Ramos (cell line): ENCODE results near the gene COLEC12.

Experiments
- in situ Hi-C: fragments of 300-500 bp; cut with MboI; formaldehyde crosslinking; loops from one replicate; pipeline ENCODE4 v1.14.3; 2022; ENCODE audit warnings: low sequenced_read_pairs; ENCODE audit not compliant: unreplicated experiment

The COLEC12 gene

DNA sequence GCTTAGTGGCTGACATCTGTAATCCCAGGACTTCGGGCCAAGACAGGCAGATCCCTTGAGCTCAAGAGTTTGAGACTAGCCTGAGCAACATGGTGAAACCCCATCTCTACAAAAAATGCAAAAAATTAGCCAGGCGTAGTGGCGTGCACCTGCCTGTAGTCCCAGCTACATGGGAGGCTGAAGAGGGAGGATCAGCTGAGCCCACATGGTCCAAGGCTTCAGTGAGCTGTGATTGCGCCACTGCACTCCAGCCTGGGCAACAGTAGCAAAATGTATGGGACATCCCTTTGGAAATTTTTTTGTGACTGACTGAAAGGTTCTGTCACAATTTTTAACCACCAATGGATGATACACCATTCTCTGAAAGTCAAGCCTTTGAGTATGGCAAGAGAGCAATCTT is 6.3 kb upstream of the COLEC12 start:
- in situ Hi-C loops = no loop called here

DNA sequence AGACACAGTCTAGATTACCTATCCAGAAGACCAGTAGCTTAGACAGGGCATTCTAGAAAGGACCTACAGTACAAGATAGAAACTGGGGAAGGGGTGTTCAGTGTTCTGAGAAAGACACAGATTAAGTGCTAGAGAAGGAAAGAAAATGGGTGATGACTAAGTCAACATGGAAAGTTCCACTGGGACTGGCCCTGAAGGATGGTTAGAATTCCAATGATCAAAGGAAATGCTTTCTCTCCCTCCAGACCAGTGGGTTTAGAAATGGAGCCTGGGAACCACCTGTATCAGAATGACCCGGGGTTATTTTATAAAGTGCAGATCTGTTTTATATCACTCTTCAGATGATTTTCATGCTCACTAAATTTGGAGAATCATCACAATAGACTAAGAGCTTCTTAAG is 5.8 kb upstream of the COLEC12 start:
- in situ Hi-C loops = no loop called here

DNA sequence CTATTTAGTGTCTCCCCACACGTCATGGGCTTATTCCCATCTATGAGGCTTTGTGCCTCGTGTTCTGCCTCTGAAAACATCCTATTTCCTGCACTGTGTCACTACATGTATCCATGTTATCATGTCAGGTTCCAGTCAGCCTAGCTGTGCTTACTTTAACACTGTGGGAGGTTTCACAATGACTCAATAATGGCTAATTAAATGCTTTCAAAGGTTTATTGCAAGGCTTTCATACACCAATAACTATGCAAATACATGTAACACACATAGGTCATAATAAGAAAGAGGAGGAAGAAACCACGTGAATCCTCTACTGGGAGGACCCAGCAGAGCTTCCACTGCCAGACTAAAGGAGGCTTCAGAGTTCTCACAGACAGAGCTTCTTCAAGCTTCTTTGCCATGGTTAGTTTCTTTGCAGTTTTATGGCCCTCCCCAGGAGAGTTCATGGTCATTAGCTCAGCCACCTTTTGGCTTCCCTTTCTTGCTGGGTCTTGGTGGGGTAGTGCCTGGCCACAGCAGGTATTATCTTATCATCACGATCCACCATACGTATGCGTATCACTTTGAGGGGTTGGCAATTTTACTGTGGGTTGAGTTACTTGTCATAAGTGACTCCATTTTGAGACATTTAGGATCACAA is 5.1 kb upstream of the COLEC12 start:
- in situ Hi-C loops = no loop called here

DNA sequence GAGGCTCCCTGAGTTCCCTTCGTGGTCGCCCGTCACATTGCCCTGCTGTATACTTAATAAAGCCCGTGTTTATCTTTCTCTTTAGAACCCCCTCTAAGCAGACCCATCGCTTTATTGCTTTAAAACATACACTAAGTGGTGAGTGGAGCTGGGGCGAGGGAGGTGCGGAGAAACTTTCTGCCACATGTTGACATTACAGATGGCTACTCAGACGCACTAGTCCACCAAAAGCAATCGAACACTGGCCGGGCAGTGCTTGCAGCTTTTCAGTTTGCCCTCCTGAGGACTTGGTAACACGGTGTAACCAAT is 859 bp upstream of the COLEC12 start:
- in situ Hi-C loops = no loop called here

DNA sequence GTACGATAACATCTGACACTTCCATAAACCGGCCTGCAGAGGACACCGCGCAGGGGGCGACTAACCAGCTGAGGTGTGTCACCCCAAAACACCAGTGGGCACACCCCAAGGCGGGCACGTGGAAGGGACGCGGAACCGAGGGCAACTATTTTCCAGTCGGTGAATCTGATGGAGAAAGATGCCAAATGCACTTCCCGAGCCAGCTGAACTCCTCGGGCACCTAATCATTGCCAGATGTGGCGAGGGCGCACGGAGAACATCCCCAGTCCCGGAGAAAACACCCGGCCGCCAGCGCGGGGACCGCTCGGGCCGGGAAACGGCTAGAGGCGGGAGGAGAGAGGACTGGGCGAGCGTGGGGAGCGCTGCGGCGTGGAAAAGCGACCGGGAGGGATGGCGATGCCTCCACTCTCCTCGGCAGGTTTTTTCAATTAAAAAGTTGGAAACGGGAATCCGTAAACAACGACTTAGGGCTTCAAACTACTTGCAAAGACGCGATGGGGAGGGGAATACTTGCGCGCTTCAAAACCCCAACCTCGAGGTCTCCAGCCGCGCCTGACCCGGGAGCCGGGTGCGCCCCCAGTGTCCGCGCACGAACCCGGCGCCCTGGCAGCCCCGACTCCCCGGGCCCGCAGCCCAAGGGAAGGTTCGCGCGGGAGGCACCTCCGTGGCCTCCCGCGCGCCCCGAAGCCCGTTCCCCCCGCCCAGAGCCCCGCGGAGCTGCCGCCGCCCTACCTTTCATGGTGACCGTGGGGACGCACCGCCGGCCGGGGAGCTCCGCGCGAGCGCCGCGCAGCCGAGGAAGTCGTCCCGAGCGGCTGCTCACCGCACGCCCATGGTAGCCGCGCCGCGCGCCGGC is 497 bp downstream of the COLEC12 start:
- in situ Hi-C loops = no loop called here

DNA sequence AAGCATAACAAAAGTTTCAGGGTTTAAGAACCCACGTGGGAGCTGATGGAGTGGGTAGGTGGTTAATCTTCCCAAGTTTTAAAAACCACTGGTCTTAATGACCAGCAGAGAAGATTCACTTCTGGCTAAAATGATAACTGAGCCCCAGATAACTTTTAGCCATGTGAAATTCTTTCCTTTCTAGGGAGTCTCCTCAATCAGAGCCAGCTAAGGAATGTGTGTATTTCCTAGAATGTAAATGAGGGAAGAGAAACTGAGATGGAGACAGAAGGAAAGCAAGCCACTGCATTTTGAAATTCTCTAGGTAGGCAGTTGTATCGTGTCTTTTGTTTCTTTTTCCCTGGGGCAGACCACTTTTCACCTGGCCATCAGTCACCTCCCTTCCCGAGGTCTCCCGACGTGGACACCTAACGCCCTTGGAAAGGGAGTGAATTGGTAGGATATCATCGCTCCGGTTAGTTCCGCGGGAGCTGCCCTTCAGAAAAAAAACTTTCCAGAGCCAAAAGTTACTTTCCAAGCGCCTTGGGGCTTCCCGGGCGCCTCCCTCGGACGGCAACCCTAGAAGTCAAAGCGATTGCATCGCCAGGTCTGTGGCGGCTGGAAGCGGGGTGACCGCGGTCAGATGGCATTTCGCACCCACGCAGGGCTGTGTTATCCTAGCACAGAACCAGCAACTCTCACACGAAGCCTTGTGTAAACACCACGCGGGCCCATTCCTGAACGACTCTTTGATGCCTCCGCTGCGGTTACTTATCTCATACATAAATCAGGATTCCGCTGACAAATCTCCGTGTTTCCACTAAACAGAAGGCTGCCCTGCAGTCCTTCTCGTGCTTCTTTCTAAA is 1.3 kb downstream of the COLEC12 start:
- in situ Hi-C loops = no loop called here

DNA sequence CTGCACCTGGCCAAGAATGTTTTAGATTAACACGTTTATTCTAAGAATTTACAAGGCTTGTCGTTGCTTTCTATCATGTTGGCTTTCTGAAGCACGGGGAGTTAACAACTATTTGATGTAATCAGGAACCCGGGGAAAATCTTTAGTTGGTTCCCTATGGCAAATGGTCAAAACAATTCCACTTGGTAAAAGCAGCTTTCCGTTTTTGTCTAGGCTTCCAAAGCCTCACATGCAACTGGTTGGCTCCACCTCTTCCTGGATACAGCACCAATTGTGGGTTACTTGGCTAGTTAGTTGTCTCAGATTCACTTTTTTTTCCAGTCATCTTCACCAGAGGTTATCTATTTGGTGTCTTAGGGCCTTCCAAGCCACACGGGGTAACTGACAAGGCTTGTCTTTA is 2.8 kb downstream of the COLEC12 start:
- in situ Hi-C loops = no loop called here

DNA sequence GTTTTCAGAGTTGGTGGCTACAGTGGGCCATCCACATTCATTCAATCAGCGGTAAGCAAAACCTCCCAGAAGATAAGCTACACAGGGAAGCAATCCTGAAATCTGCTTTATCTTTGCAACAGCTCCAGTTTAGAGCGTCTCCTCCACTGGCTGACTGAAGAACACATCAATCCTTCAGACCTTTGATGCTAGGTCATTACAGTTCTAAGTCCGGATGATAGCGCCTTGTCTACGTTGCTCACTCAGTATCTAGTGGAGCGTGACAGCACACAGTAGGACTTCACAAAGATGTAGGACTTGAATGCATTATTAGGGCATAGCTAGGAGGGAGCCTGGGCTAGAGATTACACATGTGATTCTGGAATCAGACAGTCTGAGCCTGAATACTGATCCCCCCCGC is 5.0 kb downstream of the COLEC12 start:
- in situ Hi-C loops = no loop called here

DNA sequence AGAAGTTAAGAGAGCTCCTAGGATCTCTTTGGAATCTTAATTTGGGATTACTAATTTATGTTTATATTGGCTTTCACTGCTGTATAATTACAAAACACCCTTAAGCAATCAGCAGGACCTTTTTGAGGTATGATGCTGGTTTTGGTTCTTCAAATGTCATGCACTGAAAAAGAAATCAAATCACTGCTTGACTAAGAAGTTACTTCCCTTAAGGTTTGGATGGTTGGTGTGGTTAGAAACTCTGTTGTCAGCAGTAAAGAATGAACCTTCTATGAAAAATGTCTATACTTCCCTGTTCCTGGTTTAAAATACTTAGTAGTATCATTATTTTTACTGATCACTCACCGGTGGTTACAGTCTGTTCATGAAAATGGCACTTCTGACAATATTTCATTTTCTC is 5.5 kb downstream of the COLEC12 start:
- in situ Hi-C loops = no loop called here

DNA sequence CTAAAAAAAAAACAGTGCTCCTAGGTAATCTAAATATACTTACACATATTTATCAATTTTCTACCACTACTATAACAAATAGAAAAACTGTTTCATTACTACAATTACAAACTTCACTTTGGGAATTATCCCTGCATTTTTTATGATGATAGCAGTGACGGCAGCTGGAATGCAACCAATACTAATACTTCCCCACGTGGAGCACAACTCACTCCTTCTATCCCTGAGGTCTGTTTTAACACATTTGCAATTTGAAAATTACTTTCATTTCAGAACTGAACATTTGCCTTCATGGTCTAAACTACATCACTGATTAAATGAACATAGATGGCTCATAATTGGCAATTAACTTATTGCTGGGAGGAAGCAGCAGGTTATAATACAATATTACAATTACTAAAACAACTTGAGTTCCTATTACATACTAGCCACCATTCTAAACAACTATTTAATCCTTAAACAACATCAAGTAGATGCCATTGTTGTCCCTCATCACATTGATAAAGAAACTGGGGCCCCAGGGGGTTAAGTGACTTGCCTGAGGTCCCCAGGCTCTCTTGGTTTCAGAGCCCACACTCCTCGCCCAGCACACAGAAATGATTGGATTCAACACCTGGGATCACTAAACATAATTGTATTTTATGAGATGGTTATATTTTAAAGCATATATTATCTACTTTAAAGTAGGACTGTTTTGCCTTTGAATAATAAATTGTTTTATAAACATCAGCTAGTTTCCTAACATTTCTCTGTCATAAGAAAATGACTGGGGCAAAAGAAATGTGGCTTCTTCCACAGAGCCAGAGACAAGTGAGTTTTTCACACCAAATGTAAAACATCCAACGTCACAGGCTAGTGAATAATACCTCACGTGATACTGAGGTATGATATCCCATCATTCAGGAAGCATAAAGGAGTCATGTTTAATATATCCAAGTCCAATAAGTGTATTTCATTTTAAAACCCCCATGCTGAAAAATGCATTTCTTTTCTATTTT is 6.2 kb downstream of the COLEC12 start:
- in situ Hi-C loops = no loop called here

DNA sequence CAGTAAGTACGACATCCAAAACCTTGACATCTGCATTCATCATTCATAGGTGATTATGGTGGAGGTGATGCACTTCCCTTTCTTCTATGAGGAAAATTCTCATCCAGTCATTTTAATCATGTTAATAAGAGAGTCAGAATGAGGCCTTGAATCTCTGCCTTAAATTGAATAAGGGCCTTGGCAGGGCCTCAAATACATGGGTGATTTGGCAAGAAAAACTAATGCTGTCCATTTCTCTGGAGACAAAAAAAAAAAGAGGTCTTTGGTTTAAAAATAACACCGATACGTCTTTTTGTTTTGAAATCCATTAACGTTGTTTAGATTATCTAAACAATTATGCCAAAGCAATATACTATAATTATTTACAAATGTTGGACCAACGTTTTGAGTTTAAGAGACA is 8.1 kb downstream of the COLEC12 start:
- in situ Hi-C loops = no loop called here

DNA sequence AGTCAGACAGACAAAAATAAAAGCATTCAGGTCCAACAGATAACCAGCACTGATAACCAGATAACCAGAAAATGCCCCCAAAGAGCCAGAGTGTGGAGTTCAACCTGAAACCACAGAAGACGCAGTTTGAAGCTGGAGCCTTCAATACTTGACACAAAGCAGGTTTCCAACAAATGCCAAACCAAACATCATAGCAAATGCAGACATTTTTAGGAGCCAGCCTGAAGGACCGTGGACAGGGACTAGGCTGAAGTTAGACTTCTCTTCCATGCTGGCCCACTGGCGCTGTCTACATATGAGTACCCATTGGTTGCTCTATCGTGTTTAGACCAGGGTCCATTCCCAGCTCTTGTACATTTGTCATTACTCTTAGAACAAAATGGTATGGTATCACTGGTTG is 9.9 kb downstream of the COLEC12 start:
- in situ Hi-C loops = no loop called here

DNA sequence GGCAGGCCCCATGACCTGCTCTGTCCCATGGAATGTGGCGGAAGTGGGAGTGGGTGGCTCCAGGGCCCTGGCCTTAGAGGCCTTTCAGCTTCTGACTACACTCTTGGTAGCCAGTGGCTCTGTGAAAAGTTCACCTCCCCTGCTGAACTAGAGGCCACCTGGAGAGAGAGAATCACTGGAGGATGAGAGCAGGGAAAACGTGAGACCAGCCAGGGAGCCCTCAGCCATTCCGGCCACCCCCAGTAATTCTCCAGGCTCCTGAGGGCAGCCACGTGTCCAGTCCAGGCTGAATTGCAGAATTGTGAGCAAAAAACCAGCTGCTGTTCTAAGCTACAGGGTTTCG is 10.5 kb downstream of the COLEC12 start:
- in situ Hi-C loops = no loop called here

DNA sequence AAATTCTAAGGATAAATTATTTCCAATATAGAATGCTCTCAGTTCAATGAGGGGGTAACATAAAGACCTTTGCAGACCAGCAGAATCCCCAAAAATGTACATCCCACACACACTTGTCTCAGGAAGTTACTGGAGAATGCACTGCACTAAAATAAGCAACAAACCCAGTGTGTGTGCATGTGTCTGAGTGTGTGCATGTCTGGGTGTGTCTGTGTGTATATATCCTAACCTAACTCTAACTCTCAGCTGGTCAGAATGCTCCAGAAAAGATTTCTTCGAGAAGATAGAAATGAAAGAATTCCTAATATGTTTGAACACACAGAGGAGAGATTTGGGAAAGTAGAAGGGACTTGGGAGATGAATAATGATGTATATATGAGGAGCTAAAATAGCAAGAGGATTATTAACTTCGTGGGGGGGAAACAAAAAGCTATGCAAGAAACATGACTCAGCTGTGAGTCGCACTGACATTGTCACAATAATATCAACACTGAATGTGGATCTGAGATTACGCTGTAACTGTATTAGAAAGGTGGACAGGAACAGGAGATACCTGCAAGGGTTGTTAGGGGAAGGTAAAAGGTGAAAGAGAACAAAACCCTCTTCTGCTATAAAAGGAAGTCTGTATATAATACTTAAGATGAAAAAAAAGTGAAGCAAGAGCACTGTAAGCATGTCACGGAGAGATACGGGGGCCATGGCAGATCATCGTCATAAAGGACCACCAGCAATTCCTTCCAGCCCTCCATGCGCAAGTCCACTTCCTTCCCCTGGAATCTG is 11.1 kb downstream of the COLEC12 start:
- in situ Hi-C loops = no loop called here

DNA sequence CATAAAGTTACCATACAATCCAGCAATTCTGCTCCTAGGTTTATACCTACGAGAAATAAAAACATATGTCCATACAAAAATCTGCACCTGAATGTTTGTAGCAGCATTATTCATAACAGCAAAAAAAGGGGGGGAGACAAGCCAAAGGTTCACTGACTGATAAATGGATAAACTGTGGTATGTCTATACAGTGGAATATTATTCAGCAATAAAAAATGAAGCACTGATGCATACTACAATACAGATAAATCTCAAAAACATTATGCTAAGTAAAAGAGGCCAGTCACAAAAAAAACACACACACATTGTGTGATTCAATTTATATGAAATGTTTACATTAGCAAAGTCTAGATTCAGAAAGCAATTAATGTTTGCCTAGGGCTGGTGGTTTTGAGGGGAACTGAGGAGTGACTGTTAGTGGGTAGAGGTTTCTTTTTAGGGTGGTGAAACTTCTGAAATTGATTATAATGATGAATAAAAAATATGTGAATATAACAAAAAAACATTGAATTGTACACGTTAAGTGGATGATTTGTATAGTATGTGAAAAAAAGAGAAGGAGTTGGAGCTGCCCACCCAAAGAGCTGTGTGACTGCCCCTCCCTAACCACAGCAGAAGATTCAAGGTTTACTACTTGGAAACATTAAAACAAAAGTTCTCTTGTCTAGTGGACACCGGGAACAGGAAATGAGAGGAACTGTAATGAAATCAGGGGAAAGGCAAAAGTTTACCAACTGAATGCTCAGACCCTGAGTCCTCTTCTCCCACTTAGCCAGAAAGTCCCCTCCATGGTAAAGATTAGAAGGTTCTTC is 13.4 kb downstream of the COLEC12 start:
- in situ Hi-C loops = no loop called here

DNA sequence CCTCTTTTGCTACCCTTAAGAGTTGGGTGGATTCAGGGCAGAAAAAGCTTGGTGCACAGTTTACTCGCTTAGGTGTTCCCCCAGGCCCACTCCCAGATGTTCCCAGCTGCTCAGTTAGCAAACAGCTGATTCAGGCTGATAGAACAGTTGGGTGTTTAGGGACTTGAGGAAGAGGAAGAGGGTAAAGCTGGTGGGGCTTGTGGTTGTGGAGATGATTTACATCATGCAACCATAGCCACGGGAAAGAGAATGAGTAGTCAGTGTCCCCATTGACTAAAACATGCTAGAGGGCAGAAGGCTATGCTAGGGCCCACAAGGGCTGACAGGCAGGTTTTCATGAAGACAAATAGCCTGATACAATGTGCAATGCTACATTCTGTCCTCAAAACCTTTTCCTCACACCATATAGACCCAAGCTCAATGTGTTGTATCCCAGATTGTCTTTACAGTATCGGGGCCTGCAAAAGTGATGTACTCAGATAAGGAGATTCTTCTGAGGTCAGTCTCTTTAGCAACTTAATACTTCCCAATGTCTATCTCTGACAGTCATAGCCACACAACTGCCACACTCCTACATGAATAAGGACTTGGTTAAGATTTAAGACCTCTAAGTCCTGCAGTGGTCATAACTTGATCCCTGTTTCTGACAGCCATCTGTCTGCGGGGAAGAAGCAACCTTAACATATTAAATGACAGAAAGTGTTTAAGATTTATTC is 15.6 kb downstream of the COLEC12 start:
- in situ Hi-C loops = no loop called here

DNA sequence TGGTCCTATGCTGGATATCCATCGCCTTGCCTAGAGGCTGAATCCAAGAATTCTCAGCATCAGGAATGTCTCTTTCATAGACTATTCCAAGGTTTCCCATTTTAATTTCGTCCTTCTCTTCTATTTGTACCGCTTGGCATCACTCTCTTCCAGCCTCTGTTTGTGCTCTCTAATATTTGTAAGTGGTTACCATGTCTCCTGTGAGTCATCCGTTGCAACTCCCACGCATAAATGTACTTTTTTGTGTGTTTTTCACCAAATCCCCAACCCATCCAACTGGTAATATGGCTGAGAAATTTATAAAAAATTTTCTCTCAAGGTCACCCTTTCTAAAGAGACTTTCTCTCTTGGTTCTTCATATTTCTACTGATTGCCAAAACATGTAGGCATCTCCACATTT is 21.8 kb downstream of the COLEC12 start:
- in situ Hi-C loops = no loop called here

DNA sequence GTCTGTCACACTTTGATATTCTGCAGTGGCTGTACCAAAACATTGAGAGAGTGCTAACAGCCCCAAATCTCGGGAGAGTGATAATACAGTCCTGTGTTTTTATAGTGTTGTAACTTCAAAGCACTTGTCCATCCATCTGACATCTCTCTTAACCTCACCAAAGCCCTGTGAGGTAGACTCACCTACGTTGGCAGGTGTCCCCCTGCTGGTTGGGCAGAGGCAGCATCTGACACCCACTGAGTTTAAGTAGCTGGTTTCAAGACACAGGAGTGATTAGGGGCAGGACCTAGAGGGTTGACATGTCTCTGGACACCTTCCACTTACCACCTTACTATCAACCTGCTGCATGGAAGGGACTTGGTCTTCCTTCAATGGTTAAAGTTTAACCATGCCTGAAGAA is 22.9 kb downstream of the COLEC12 start:
- in situ Hi-C loops = no loop called here
